ENCODE results near the gene ENTHD1. TPM values are rescaled to one million over a fixed set of nuclear protein-coding genes. Genes with fewer than 3 reads are reported as not detected.

ENTHD1 gene, protein sequence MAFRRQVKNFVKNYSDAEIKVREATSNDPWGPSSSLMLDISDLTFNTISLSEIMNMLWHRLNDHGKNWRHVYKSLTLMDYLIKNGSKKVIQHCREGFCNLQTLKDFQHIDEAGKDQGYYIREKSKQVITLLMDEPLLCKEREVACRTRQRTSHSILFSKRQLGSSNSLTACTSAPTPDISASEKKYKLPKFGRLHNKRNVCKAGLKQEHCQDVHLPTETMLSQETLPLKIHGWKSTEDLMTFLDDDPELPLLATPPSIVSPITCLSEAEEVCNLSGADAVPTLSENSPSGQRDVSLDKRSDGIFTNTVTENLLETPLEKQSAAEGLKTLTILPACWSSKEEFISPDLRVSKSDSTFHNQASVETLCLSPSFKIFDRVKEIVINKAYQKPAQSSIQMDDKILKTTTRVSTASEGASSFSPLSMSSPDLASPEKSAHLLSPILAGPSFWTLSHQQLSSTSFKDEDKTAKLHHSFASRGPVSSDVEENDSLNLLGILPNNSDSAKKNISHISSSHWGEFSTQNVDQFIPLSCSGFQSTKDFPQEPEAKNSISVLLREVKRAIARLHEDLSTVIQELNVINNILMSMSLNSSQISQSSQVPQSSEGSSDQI
- total RNA-seq (2012; rRNA removed): not detected in 2 replicates
- polyA plus RNA-seq (2012; rRNA removed): not detected in 2 replicates
- polyA plus RNA-seq (2012; cell fraction: cytosol; rRNA removed): not detected in 2 replicates
- polyA plus RNA-seq (2012; cell fraction: nucleus; rRNA removed; ENCODE audit: low replicate concordance): not detected in 2 replicates
- Bru-seq, nascent RNA: not detected
- not detected for BruChase-seq, experiment 1, labeled RNA remaining after a 6-hour chase
- not detected for BruChase-seq, experiment 2, labeled RNA remaining after a 2-hour chase
- long read RNA-seq: 0 reads

DNA sequence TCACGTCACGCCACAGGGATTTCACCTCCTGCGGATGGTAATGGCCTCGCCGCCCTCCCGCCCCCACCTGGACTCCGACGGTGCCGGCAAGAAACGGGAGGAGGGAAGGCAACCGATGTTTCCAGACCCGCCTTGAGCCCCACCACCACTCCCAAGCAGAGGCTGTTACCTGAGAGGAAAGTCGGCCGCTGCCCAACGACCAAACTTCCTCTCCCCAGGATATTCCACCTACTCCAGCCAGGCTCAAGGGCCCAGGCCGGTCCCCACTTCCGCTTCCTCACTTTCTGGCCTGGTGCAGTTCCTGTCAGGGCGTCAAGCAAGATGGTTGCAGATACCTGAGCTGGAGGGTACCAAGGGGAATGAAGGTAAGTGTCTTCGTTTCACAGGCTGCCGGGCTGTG is at the start of gene ENTHD1:
ENTHD1 (minus strand) TSS at position 235 of the 400 bp plus-strand sequence. CDS start 6,012 bp downstream, outside the sequence.
- Histone ChIP-seq H3K4me3 (ENCODE audit: insufficient read depth, low read depth, low read length) (no peak within 1 kb of the TSS), H2BK5ac (ENCODE audit: low read depth, low read length, poor library complexity, severe bottlenecking) (no peak within 1 kb of the TSS), H3K9ac (ENCODE audit: low read depth, low read length) (no peak within 1 kb of the TSS), H3K4ac (ENCODE audit: low read depth, low read length) (no peak within 1 kb of the TSS), H4K91ac (ENCODE audit: insufficient read depth, low read depth, low read length) (no peak within 1 kb of the TSS), H3K27me3 (ENCODE audit: control insufficient read depth, insufficient read depth, low read length) (peaks cover 27% of the 10 kb centered on the region), H2AK5ac (ENCODE audit: low read depth, low read length) (no peak within 1 kb of the TSS), H2AFZ (replicated peaks; ENCODE audit: low read length, poor library complexity) (no peak within 1 kb of the TSS), H4K5ac (ENCODE audit: low read depth, low read length) (no peak within 1 kb of the TSS), H2BK120ac (ENCODE audit: low read depth, low read length) (no peak within 1 kb of the TSS), H3K14ac (replicated peaks; ENCODE audit: low read depth, low read length) (no peak within 1 kb of the TSS), H3K4me1 (ENCODE audit: control insufficient read depth, insufficient read depth, low read length) (no peaks in the 10 kb centered on the region), H4K8ac (ENCODE audit: low read depth in 2 of 2, low read length in 2 of 2) (no peak within 1 kb of the TSS), H3K9me1 (ENCODE audit: insufficient read depth, low read length) (no peaks in the 10 kb centered on the region), H3K4me2 (ENCODE audit: low read depth, low read length) (no peak within 1 kb of the TSS), H3K36me3 (ENCODE audit: control insufficient read depth, insufficient read depth, low read length) (no peaks in the 10 kb centered on the region), H4K20me1 (ENCODE audit: insufficient read depth, low read length) (no peaks in the 10 kb centered on the region), H2BK20ac (ENCODE audit: low read depth, low read length) (no peak within 1 kb of the TSS), H3K79me1 (ENCODE audit: low read depth in 1 of 2, low read length in 2 of 2) (no peaks in the 10 kb centered on the region), H3K18ac (ENCODE audit: low read depth, low read length) (no peak within 1 kb of the TSS), H2AK9ac (replicated peaks; ENCODE audit: low read depth, low read length, poor library complexity) (no peak within 1 kb of the TSS), H3K56ac (ENCODE audit: extremely low read depth, insufficient read depth, low read length) (no peak within 1 kb of the TSS), H2BK15ac (ENCODE audit: low read depth, low read length) (no peak within 1 kb of the TSS), H3K23ac (ENCODE audit: low read depth, low read length) (no peak within 1 kb of the TSS), H3K9me3 (ENCODE audit: control insufficient read depth, insufficient read depth, low read length) (no peaks in the 10 kb centered on the region), H3K27ac (ENCODE audit: insufficient read depth, low read length) (no peak within 1 kb of the TSS)
- DNase-seq (no peak), ATAC-seq (ENCODE audit: low read depth) (no peak)
- intact Hi-C loops (cut with micrococcal nuclease): no loop called here
- no TSS peak for BruUV-seq (replicated peaks)
- no CpG with 5 or more reads among the region's 20 CpGs for WGBS, 2 experiments (ENCODE audit: extremely low coverage in 2 of 2, insufficient read length in 1 of 2)
- TF ChIP-seq RAD21 (IDR thresholded peaks at IDR 0.05; ENCODE audit: low read length): no peak
- no peak for TF ChIP-seq MAFK (IDR thresholded peaks at IDR 0.05; ENCODE audit: low read depth, low read length)
- TF ChIP-seq BHLHE40 (IDR thresholded peaks at IDR 0.05; ENCODE audit: low read depth, low read length): no peak
- no peak for TF ChIP-seq FOS (IDR thresholded peaks at IDR 0.05; ENCODE audit: low read depth, low read length)
- TF ChIP-seq, protein P1, sequence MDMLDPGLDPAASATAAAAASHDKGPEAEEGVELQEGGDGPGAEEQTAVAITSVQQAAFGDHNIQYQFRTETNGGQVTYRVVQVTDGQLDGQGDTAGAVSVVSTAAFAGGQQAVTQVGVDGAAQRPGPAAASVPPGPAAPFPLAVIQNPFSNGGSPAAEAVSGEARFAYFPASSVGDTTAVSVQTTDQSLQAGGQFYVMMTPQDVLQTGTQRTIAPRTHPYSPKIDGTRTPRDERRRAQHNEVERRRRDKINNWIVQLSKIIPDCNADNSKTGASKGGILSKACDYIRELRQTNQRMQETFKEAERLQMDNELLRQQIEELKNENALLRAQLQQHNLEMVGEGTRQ (IDR thresholded peaks at IDR 0.05; ENCODE audit: low read depth, low read length): no peak
- no peak for TF ChIP-seq RFX5 (IDR thresholded peaks at IDR 0.05; ENCODE audit: low read depth, low read length)
- TF ChIP-seq RCOR1 (IDR thresholded peaks at IDR 0.05; ENCODE audit: insufficient replicate concordance, low read length): no peak
- TF ChIP-seq, protein P2, sequence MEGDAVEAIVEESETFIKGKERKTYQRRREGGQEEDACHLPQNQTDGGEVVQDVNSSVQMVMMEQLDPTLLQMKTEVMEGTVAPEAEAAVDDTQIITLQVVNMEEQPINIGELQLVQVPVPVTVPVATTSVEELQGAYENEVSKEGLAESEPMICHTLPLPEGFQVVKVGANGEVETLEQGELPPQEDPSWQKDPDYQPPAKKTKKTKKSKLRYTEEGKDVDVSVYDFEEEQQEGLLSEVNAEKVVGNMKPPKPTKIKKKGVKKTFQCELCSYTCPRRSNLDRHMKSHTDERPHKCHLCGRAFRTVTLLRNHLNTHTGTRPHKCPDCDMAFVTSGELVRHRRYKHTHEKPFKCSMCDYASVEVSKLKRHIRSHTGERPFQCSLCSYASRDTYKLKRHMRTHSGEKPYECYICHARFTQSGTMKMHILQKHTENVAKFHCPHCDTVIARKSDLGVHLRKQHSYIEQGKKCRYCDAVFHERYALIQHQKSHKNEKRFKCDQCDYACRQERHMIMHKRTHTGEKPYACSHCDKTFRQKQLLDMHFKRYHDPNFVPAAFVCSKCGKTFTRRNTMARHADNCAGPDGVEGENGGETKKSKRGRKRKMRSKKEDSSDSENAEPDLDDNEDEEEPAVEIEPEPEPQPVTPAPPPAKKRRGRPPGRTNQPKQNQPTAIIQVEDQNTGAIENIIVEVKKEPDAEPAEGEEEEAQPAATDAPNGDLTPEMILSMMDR (conservative IDR thresholded peaks at IDR 0.05; ENCODE audit: low read depth, low read length): no peak
- TF ChIP-seq MXI1 (IDR thresholded peaks at IDR 0.05; ENCODE audit: borderline replicate concordance, low read depth, low read length): no peak
- no peak for TF ChIP-seq SMC3 (IDR thresholded peaks at IDR 0.05; ENCODE audit: low read depth, low read length)
- no peak for TF ChIP-seq CHD1 (IDR thresholded peaks at IDR 0.05; ENCODE audit: low read depth, low read length)
- TF ChIP-seq, protein P3, sequence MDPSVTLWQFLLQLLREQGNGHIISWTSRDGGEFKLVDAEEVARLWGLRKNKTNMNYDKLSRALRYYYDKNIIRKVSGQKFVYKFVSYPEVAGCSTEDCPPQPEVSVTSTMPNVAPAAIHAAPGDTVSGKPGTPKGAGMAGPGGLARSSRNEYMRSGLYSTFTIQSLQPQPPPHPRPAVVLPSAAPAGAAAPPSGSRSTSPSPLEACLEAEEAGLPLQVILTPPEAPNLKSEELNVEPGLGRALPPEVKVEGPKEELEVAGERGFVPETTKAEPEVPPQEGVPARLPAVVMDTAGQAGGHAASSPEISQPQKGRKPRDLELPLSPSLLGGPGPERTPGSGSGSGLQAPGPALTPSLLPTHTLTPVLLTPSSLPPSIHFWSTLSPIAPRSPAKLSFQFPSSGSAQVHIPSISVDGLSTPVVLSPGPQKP (IDR thresholded peaks at IDR 0.05; ENCODE audit: borderline replicate concordance, low read depth, low read length): no peak
- TF ChIP-seq NFE2L2 (IDR thresholded peaks at IDR 0.05; ENCODE audit: low read depth, low read length): no peak
- POLR2A ChIA-PET (ENCODE audit: unreplicated experiment): no interaction called here
- dilution Hi-C loops (cut with HindIII; ENCODE audit: low sequenced_read_pairs, unreplicated experiment): no loop called here
- CTCF ChIA-PET: no interaction called here
- in situ Hi-C loops (cut with MboI; ENCODE audit: low sequenced_read_pairs): no loop called here
